ENCODE data around the gene TAF8. TPM values are rescaled to one million over a fixed set of nuclear protein-coding genes. Genes with fewer than 3 reads are reported as not detected.

TAF8 gene
- total RNA-seq, 4 donors from 2014 or later = 16.3 to 49.2 (median 35.6) TPM

DNA sequence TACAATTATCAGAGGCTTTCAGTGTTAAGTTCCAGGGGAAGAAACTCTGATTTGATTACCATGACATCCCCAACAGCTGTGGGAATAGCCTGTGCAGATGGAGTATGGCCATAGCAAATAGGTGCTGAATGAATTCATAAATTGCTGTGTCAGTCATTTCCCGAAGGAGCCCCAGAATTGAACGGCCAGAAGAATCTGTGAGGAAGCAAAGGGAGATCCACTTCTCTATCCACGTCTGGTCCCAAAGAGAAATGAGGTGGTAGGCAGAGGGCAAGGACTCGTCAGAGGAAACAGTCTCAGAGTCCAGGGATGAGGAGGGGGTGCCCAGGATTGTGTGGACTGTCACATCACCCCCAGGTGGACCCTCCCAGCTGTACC, 3.1 kb upstream of the TAF8 start:
- H3K27ac ChIP-seq = peak overlapping the region; percentile 72 to 94 (median 91)
- no peak for ATAC-seq

DNA sequence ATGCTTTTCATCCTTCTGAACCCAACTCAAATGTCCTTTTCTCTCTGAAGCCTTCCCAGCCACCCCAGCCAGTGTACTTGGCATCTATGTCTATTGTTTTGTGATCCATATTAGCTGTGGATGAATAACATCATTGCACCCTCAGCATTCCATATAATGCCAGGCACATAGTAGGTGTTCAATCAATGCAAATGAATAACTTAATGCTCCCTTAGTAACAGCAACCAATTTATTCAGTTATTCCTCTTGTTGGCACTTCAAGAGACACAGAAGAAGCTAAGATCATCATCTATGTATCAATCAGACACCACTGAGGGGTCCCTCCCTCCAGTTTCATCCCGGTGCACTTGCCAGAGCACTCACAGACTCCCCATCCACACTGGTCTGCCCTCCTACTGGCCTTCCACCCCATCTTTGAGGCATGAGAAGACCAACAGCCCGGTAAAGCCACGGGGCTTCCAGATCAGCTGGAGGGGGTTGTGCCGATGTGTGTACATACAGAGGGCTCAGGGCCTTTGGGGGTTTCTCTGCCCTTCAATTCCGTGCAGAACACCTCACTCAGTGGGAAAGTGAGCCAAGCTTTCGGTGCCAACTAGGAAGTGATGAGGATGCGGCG, 2.4 kb upstream of the TAF8 start:
- Histone ChIP-seq H3K27me3 (peaks cover 0 to 19% (median 0%) of the 10 kb centered on the region in 3 donors), H3K36me3 (peaks cover 0 to 5% of the 10 kb centered on the region in 2 donors), H3K27ac (peak overlapping the region; percentile 72 to 94 (median 91)), H3K9me3 (no peaks in the 10 kb centered on the region), H3K4me1 (peaks cover 20 to 51% of the 10 kb centered on the region in 2 donors), H3K4me3 (peak overlapping the region; percentile 62 to 78 (median 74))
- in situ Hi-C loops (cut with MboI; ENCODE audit: low sequenced_read_pairs in 4 of 4) = loop anchor here in 3 of 4 donors (5.0 to 10.0 kb wide), 3 partner anchors 111 to 263 kb away; partner anchors contain the start of genes PRICKLE4 (in 1 of the 3) and TOMM6 (in 1 of the 3)
- ATAC-seq (no peak), DNase-seq (no peak)
- intact Hi-C loops (cut with DNase I; ENCODE audit: low total_unique reads) = no loop called here
- TF ChIP-seq, protein P1, sequence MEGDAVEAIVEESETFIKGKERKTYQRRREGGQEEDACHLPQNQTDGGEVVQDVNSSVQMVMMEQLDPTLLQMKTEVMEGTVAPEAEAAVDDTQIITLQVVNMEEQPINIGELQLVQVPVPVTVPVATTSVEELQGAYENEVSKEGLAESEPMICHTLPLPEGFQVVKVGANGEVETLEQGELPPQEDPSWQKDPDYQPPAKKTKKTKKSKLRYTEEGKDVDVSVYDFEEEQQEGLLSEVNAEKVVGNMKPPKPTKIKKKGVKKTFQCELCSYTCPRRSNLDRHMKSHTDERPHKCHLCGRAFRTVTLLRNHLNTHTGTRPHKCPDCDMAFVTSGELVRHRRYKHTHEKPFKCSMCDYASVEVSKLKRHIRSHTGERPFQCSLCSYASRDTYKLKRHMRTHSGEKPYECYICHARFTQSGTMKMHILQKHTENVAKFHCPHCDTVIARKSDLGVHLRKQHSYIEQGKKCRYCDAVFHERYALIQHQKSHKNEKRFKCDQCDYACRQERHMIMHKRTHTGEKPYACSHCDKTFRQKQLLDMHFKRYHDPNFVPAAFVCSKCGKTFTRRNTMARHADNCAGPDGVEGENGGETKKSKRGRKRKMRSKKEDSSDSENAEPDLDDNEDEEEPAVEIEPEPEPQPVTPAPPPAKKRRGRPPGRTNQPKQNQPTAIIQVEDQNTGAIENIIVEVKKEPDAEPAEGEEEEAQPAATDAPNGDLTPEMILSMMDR (IDR thresholded peaks at IDR 0.05 in 4 of 5, conservative IDR thresholded peaks at IDR 0.05 in 1 of 5) = no peak
- TF ChIP-seq POLR2A (IDR thresholded peaks at IDR 0.05) = no peak

More for the DNA sequence above, 3.1 kb upstream of the TAF8 start:
- Histone ChIP-seq H3K9me3 (no peaks in the 10 kb centered on the region), H3K4me3 (peak overlapping the region; percentile 62 to 78 (median 74)), H3K4me1 (peaks cover 20 to 51% of the 10 kb centered on the region in 2 donors), H3K27me3 (peaks cover 0 to 19% (median 0%) of the 10 kb centered on the region in 3 donors), H3K36me3 (no peaks in the 10 kb centered on the region)
- in situ Hi-C loops (cut with MboI; ENCODE audit: low sequenced_read_pairs in 4 of 4) (loop anchor here in 3 of 4 donors (5.0 to 10.0 kb wide), 3 partner anchors 110 to 262 kb away; partner anchors contain the start of genes PRICKLE4 (in 1 of the 3) and TOMM6 (in 1 of the 3)), intact Hi-C loops (cut with DNase I; ENCODE audit: low total_unique reads) (no loop called here)
- no peak for DNase-seq
- no peak for TF ChIP-seq POLR2A (IDR thresholded peaks at IDR 0.05)
- TF ChIP-seq, protein P1 (IDR thresholded peaks at IDR 0.05 in 4 of 5, conservative IDR thresholded peaks at IDR 0.05 in 1 of 5) = no peak

DNA sequence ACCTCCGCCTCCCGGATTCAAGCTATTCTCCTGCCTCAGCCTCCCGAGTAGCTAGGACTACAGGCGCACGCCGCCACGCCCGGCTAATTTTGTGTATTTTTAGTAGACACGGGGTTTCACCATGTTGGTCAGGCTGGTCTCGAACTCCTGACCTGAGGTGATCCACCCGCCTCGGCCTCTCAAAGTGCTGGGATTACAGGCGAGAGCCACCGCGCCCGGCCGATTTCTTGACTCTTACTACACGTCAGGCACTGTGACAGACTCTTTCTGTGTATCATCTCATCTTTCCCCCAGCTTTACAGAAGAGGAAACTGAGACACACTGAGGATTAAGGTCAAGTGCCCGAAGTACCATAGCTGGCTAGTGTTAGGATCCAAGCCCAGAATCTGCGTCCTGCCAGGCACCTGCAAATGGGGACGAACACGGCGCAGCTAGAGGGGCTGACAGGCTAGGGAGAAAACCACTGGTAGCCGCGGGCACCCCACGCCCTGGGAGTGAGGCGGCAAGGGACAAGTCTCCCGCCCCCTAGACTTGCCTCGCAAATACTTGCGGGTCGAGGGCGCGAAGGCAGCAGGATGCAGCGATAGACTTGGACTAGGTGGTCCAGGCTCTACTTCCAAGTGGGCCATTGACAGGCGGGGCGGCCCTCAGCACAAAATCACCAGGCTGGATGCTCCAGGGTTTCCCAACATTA, 1.1 kb upstream of the TAF8 start:
- Histone ChIP-seq H3K4me1 (peaks cover 16 to 41% of the 10 kb centered on the region in 2 donors), H3K9me3 (no peaks in the 10 kb centered on the region), H3K27me3 (peaks cover 0 to 19% (median 0%) of the 10 kb centered on the region in 3 donors), H3K27ac (peak overlapping the region; percentile 89 to 94 (median 92)), H3K4me3 (peak overlapping the region; percentile 62 to 78 (median 74)), H3K36me3 (peaks cover 0 to 11% of the 10 kb centered on the region in 2 donors)
- TF ChIP-seq, protein P1 (IDR thresholded peaks at IDR 0.05 in 4 of 5, conservative IDR thresholded peaks at IDR 0.05 in 1 of 5) = no peak
- no peak for TF ChIP-seq POLR2A (IDR thresholded peaks at IDR 0.05)
- intact Hi-C loops (cut with DNase I; ENCODE audit: low total_unique reads) (no loop called here), in situ Hi-C loops (cut with MboI; ENCODE audit: low sequenced_read_pairs in 4 of 4) (loop anchor here in 3 of 4 donors (5.0 to 10.0 kb wide), 3 partner anchors 112 to 264 kb away; partner anchors contain the start of genes PRICKLE4 (in 1 of the 3) and TOMM6 (in 1 of the 3))
- DNase-seq = peak in 1 of 2 donors; percentile 21
- no peak for ATAC-seq

DNA sequence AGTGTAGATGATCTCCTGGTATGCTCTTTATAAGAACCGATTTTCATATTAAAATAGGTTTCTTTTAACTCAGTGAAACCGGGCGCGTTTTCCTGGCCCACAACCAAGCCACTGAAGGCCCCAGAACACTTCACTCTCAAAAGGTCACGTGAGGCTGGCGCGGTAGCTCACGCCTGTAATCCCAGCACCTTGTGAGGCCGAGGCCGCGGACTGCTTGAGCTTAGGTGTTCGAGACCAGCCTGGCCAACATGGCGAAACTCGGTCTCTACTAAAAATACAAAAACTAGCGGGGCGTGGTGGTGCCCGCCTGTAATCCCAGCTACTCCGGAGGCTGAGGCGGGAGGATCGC, 402 bp upstream of the TAF8 start:
- intact Hi-C loops (cut with DNase I; ENCODE audit: low total_unique reads) (loop anchor here (1.0 to 5.0 kb wide), 3 partner anchors 129 to 512 kb away; partner anchors contain the start of genes BYSL, MED20, MRPS10 and UBR2), in situ Hi-C loops (cut with MboI; ENCODE audit: low sequenced_read_pairs in 4 of 4) (loop anchor here in 3 of 4 donors (5.0 to 10.0 kb wide), 3 partner anchors 113 to 265 kb away; partner anchors contain the start of genes PRICKLE4 (in 1 of the 3) and TOMM6 (in 1 of the 3))
- DNase-seq = peak in 1 of 2 donors; percentile 36
- Histone ChIP-seq H3K27me3 (peaks cover 0 to 19% (median 0%) of the 10 kb centered on the region in 3 donors), H3K27ac (peak overlapping the region; percentile 89 to 94 (median 92)), H3K9me3 (no peaks in the 10 kb centered on the region), H3K36me3 (peaks cover 0 to 18% of the 10 kb centered on the region in 2 donors), H3K4me1 (peaks cover 16 to 34% of the 10 kb centered on the region in 2 donors), H3K4me3 (peak overlapping the region; percentile 50 to 78 (median 71))
- no peak for TF ChIP-seq POLR2A (IDR thresholded peaks at IDR 0.05)
- TF ChIP-seq, protein P1 (IDR thresholded peaks at IDR 0.05 in 4 of 5, conservative IDR thresholded peaks at IDR 0.05 in 1 of 5) = no peak
- no peak for ATAC-seq
